AG09309 (cell line): Measurements from ENCODE around the gene WBP1L.
A peak's percentile ranks its signal among the peaks of the same experiment; 100 is the strongest.

Source experiments
- DNase-seq: peaks from one replicate; pipeline ENCODE4 v3.0.0-alpha.2; 2010; ENCODE audit warnings: low read depth
- H3K4me3 ChIP-seq: 2 replicates; pipeline ENCODE4 v1.5.1; 2011; ENCODE audit warnings: mild to moderate bottlenecking, low read depth, low read length, moderate library complexity; ENCODE audit not compliant: control insufficient read depth
- TF ChIP-seq, protein P1 (sequence below): IDR thresholded peaks from 2 replicates; pipeline ENCODE4 v1.5.1; 2011; ENCODE audit warnings: mild to moderate bottlenecking, low read depth, low read length, inconsistent platforms; ENCODE audit not compliant: insufficient read depth, control insufficient read depth; ENCODE audit errors: missing control alignments

Gene WBP1L

DNA sequence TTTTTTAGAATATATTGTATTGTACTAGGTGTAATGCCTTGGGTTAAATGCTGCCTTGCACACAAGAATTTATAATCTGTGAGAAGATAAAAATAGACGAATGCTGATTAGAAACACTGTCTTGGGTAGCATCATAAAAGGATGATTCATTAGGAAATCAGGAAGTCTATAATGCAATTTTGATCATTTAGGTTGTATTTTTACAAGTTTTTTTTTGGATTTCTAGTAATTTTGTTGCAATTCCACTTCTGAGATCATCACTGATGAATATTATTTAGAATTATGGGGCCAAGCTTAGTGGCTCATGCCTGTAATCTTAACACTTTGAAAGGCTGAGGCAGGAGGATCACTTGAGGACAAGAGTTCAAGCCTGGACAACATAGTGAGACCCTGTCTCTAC, 29.6 kb downstream of the WBP1L start:
- DNase-seq, result no peak
- TF ChIP-seq, protein P1, sequence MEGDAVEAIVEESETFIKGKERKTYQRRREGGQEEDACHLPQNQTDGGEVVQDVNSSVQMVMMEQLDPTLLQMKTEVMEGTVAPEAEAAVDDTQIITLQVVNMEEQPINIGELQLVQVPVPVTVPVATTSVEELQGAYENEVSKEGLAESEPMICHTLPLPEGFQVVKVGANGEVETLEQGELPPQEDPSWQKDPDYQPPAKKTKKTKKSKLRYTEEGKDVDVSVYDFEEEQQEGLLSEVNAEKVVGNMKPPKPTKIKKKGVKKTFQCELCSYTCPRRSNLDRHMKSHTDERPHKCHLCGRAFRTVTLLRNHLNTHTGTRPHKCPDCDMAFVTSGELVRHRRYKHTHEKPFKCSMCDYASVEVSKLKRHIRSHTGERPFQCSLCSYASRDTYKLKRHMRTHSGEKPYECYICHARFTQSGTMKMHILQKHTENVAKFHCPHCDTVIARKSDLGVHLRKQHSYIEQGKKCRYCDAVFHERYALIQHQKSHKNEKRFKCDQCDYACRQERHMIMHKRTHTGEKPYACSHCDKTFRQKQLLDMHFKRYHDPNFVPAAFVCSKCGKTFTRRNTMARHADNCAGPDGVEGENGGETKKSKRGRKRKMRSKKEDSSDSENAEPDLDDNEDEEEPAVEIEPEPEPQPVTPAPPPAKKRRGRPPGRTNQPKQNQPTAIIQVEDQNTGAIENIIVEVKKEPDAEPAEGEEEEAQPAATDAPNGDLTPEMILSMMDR, result no peak
- H3K4me3 ChIP-seq, result no peak overlapping the region

DNA sequence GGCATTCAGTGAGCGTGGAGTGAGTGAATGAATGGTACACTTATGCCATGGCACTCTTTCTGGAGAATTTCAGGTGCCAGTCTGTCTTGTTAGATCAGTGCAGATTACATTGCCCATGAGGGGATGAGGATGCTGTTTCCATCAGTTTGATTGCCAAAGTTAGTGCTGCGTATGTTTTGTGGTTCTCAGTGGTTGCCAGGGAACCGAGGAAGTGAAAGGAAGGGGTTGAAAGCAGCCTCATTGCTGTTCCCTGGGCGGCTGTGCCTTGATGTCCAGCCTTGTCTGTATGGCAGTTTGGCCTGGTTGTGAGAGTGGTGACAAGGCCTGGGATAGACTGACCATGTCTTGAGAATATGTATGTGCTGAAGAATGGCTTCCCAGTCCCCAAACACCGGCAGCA, 30.2 kb downstream of the WBP1L start:
- H3K4me3 ChIP-seq, result no peak overlapping the region
- TF ChIP-seq, protein P1, result no peak
- no peak for DNase-seq

DNA sequence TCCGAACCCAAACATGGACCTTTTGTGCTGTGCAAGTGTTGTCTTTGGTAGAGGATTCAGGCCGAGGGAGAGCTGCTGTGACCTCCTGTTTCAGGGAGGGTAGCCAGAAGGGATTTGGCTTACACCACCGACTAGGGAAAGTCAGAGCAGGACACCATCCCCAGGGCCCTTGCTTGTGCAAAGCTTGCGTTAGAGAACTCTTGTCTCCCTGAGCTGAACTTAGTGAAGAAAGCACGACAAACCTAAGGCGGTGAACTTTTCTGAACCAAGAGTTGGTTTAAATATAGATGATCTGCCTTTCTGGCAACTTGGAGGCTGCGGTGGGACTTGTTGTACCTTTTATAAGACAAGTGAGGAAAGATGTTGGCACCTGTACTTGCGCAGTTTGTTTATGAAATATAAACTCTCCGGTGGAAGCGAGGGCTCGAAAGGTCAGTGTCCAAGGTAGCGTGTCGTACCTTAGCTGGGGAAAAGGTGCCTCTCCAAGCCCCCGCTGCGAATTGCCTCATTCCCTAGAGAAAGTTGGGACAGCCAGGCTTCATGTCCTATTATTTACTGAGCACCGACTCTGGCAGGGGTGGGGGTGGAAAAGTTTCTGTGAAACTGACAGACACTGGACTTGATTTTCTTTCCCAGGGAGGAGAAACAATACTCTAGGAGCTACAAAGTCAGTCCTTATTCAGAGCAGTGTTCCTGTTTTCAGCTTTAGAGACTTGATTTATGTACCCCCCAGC, 31.6 kb downstream of the WBP1L start:
- no peak for DNase-seq
- TF ChIP-seq, protein P1, result no peak
- H3K4me3 ChIP-seq, result no peak overlapping the region

DNA sequence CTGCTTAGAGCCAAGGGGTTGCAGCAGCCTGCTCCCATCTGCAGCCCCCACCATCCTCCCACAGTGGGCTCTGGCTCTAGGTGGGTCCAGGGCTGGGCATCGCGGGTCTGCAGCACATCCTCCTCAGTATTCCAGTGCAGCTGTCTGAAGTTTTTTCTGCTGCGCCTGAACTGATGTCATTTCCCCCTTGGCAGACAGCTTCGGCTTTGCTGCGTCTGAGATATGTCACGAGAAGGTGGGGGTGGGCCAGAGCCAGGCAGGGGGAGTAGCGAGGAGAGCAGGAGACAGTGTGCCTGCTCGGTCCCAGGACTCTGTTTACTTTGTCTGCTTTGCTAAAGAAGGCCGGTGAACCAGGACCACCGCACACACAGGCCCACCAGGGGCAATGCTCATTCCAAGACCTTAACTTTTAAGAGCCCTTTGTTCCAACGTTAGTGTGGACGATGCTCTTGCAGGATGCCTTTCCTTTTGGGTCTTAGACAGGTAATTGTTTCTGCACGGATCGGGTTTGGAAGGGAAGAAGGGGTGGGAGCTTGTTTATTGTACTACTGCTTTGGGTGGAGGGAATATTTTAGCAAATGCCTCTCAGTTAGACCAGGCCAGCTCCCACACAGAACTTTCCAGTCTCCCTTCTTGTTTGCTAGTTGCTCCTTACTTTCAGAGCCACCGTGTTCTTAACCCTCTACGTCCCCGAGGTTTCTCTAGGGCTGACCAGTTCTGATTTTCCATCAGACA, 32.4 kb downstream of the WBP1L start:
- TF ChIP-seq, protein P1, result no peak
- peak overlapping the region; percentile 17; the same call in 1 of the 2 replicates for H3K4me3 ChIP-seq
- DNase-seq, result no peak

DNA sequence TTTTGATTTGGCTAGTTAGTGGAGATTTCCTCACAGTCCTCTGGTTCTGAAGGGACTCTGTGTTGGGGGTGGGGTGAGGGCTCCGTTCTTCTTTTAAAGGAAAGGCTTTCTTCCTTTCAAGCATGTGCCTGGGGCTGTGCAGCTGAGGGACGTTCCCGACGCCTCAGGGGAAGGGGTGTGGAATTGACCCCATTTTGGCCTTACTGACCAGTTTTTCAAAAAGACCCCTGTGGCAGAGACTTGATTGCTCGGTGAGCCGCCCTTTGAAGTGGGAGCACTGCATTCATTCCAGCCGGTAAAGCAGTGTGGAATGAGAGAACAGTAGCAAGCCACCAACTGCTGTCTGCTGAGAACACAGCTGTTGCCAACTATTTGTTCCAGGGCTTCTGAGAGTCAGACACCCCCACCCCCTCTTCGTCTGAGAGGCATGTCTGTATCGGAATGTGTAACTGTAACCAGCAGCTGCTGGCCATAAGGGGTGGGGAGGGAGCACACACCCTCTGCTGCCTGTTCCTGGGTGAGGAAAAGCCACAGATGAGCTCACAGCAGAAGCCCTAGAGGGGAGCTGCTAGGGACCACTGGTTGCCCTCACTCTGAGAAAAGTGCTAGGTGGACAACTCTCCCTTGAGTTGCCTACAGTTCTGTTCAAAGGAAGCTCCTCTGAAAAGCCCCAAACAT, 33.2 kb downstream of the WBP1L start:
- peak overlapping the region; percentile 17; the same call in 1 of the 2 replicates for H3K4me3 ChIP-seq
- peak; percentile 85 for DNase-seq
- TF ChIP-seq, protein P1, result no peak

DNA sequence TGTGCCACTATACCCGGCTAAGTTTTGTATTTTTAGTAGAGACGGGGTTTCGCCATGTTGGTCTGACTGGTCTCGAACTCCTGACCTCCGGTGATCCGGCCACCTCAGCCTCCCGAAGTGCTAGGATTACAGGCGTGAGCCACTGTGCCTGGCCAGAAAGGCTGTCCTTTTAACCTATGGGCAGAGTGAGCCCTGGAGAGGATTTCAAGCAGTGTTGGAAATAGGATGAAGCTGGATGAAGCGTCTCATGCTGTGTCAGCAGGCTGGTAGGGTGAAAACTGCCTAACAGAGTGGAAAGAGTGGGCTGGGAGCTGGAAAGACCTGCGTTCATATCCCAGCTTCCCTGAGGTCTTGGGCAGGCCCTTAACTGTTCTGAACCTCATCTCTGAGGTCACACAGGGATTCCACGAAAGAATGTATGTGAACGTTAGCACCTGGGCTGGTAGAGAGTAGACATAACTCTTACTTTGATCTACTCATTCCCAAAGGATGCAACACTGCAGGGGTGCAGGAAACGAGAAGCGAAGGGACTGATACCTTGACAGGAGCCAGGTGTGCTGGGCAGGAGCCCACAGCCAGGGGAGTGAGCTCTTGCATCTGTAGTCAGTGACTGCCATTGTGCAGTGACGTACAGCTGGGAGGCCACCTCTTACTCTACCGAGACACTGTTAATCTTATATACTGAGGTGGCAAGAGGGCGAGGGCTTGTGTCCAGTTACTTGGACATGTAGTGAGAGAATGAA, 34.1 kb downstream of the WBP1L start:
- TF ChIP-seq, protein P1, result no peak
- no peak for DNase-seq
- no peak overlapping the region for H3K4me3 ChIP-seq
